DOHH2 (cell line): ENCODE data around the gene ARL8A.

Experiments used
- H3F3A ChIP-seq: fragments of 200-600 bp; sonication (generic), shearing (Covaris generic); 2 replicates; pipeline ENCODE4 v1.6.0; 2016; ENCODE audit warnings: antibody characterized with exemption, mild to moderate bottlenecking; ENCODE audit not compliant: control insufficient read depth, insufficient read depth
- H3K27ac ChIP-seq: fragments of 200-600 bp; sonication (generic); 2 replicates; pipeline ENCODE4 v1.5.1; 2014; ENCODE audit warnings: low read depth, mild to moderate bottlenecking, low read length, moderate library complexity
- H3K27me3 ChIP-seq: fragments of 200-600 bp; sonication (generic); 2 replicates; pipeline ENCODE4 v1.6.1; 2014; ENCODE audit warnings: mild to moderate bottlenecking, low read length, mixed read lengths; ENCODE audit not compliant: control insufficient read depth
- H3K36me3 ChIP-seq: fragments of 200-600 bp; sonication (generic); 2 replicates; pipeline ENCODE4 v1.6.1; 2014; ENCODE audit warnings: mild to moderate bottlenecking, low read length, moderate library complexity, mixed read lengths; ENCODE audit not compliant: control insufficient read depth
- H3K4me1 ChIP-seq: fragments of 200-600 bp; sonication (generic); 2 replicates; pipeline ENCODE4 v1.6.1; 2014; ENCODE audit warnings: mild to moderate bottlenecking, low read length, mixed read lengths; ENCODE audit not compliant: control insufficient read depth
- H3K4me2 ChIP-seq: fragments of 200-600 bp; sonication (generic); 2 replicates; pipeline ENCODE4 v1.6.0; 2014; ENCODE audit warnings: mild to moderate bottlenecking, low read length, moderate library complexity
- H3K4me3 ChIP-seq: fragments of 200-600 bp; sonication (generic); 2 replicates; pipeline ENCODE4 v1.5.1; 2014; ENCODE audit warnings: mild to moderate bottlenecking, low read length, mixed read lengths
- H3K79me2 ChIP-seq: fragments of 200-600 bp; sonication (generic); 2 replicates; pipeline ENCODE4 v1.6.1; 2014; ENCODE audit warnings: mild to moderate bottlenecking, low read length, mixed read lengths; ENCODE audit not compliant: control insufficient read depth
- H3K9me2 ChIP-seq: fragments of 200-600 bp; sonication (generic); replicated peaks from 2 replicates; pipeline ENCODE4 v1.6.1; 2014; ENCODE audit warnings: mild to moderate bottlenecking, low read length, mixed read lengths; ENCODE audit not compliant: control insufficient read depth
- H3K9me3 ChIP-seq: fragments of 200-600 bp; sonication (generic); 2 replicates; pipeline ENCODE4 v1.6.1; 2014; ENCODE audit warnings: antibody characterized with exemption, low read length, mixed read lengths; ENCODE audit not compliant: control insufficient read depth, insufficient read depth
- H4K20me1 ChIP-seq: fragments of 200-600 bp; sonication (generic); 2 replicates; pipeline ENCODE4 v1.6.0; 2014; ENCODE audit warnings: low read depth, mild to moderate bottlenecking, antibody characterized with exemption, low read length, moderate library complexity; ENCODE audit not compliant: control insufficient read depth, insufficient read depth
- CTCF ChIP-seq: fragments of 200-600 bp; sonication (generic); IDR thresholded peaks from one replicate; pipeline ENCODE4 v1.5.1; 2014; ENCODE audit warnings: antibody characterized with exemption, mild to moderate bottlenecking, low read depth, low read length; ENCODE audit not compliant: poor library complexity, severe bottlenecking
- EZH2phosphoT487 ChIP-seq: fragments of 200-600 bp; sonication (generic); IDR thresholded peaks from 2 replicates; pipeline ENCODE4 v1.6.1; 2017; ENCODE audit warnings: borderline replicate concordance, mild to moderate bottlenecking, antibody characterized with exemption, low read length, moderate library complexity, mixed read lengths

Gene ARL8A

GRCh38 chr1:202084791-202085681 lies 59.5 kb downstream of the ARL8A start:
- Histone ChIP-seq H3K4me3 (no peak overlapping the region), H4K20me1 (no peaks in the 10 kb centered on the region), H3F3A (no peaks in the 10 kb centered on the region), H3K4me2 (no peak overlapping the region), H3K9me3 (no peaks in the 10 kb centered on the region), H3K4me1 (no peaks in the 10 kb centered on the region), H3K36me3 (no peaks in the 10 kb centered on the region), H3K27me3 (peaks cover 6% of the 10 kb centered on the region; the same call in 1 of the 2 replicates), H3K9me2 (no peaks in the 10 kb centered on the region), H3K27ac (no peak overlapping the region), H3K79me2 (no peaks in the 10 kb centered on the region)
- TF ChIP-seq EZH2phosphoT487: no peak
- no peak for TF ChIP-seq CTCF
